K562 (cell line): ENCODE results near the gene POMGNT1. TPM values are rescaled to one million over a fixed set of nuclear protein-coding genes. Genes with fewer than 3 reads are reported as not detected.

Experiments
- ATAC-seq: fragments of 200-7000 bp; cut with Tn5 transposase; 3 replicates; pipeline ENCODE4 v1.9.1; 2020; ENCODE audit warnings: moderate library complexity
- BruUV-seq: library from RNA; stranded (reverse); fragments of 400-500 nt; replicated peaks from 2 replicates; lab custom pipeline; 2021; lab: Mats Ljungman, UMichigan
- CTCF ChIA-PET: fragments of 300-600 bp; formaldehyde crosslinking; extraction: SDS; loops from one replicate; lab custom pipeline; 2021; ENCODE audit warnings: low intra/inter-chr PET ratio; lab: Yijun Ruan, JAX
- POLR2A ChIA-PET: fragments of 300-600, 350-650 bp; sonication (Branson Sonifier 250); formaldehyde crosslinking; extraction: SDS; loops from one replicate; lab custom pipeline; 2021; ENCODE audit warnings: antibody characterized with exemption, inconsistent platforms; lab: Yijun Ruan, JAX
- DNase-seq, 4 experiments: peaks; one replicate each; pipeline versions ENCODE4 v3.0.0 to v3.0.0-alpha.2; 2011 to 2018; ENCODE audit warnings: low spot score in 3 of 4, mixed read lengths in 3 of 4; ENCODE audit errors: extremely low read depth in 1 of 4
- FAIRE-seq: peaks from 2 replicates; lab custom pipeline; 2011; peaks lifted over from hg19 to GRCh38; lab: Jason Lieb, UNC
- H2AFZ ChIP-seq: 2 replicates; pipeline ENCODE4 v1.6.0; 2011; ENCODE audit warnings: low read depth, low read length, control low read depth, inconsistent platforms
- H3K27ac ChIP-seq: fragments of 200-600 bp; 3 replicates; pipeline ENCODE4 v1.8.0; 2011; ENCODE audit warnings: low read depth, mild to moderate bottlenecking, control low read depth, inconsistent platforms, low read length, moderate library complexity, mixed read lengths; ENCODE audit errors: extremely low read depth
- H3K27me3 ChIP-seq, 2 experiments: fragments of 300-600 bp in 1 of 2; 2 replicates in 1 of 2; 3 replicates in 1 of 2; pipeline versions ENCODE4 v1.6.0 to v1.8.0; 2011; ENCODE audit warnings: inconsistent platforms in 2 of 2, low read length in 2 of 2, mild to moderate bottlenecking in 1 of 2, mixed read lengths in 1 of 2, moderate library complexity in 1 of 2; ENCODE audit not compliant: control insufficient read depth in 2 of 2, insufficient read depth in 2 of 2
- H3K36me3 ChIP-seq: fragments of 300-600 bp; 3 replicates; pipeline ENCODE4 v1.8.0; 2011; ENCODE audit warnings: mild to moderate bottlenecking, low read length, inconsistent platforms; ENCODE audit not compliant: control insufficient read depth, insufficient read depth
- H3K4me1 ChIP-seq, 2 experiments: fragments of 200-600 bp in 1 of 2; replicated peaks in 1 of 2; 2 replicates in 1 of 2; 3 replicates in 1 of 2; pipeline versions ENCODE4 v1.5.1 to v1.8.0; 2011; ENCODE audit warnings: inconsistent platforms in 2 of 2, low read length in 2 of 2, mild to moderate bottlenecking in 1 of 2, mixed read lengths in 1 of 2, moderate library complexity in 1 of 2; ENCODE audit not compliant: control insufficient read depth in 2 of 2, insufficient read depth in 2 of 2
- H3K4me2 ChIP-seq: 2 replicates; pipeline ENCODE4 v1.6.1; 2011; ENCODE audit warnings: low read length, control low read depth, inconsistent platforms, mixed read lengths; ENCODE audit not compliant: insufficient read depth
- H3K4me3 ChIP-seq: fragments of 200-600 bp; sonication (generic), shearing (Covaris generic); 2 replicates; pipeline ENCODE4 v1.5.1; 2016; ENCODE audit warnings: control low read depth, inconsistent platforms
- H3K79me2 ChIP-seq: fragments of 200-600 bp; 3 replicates; pipeline ENCODE4 v1.8.0; 2011; ENCODE audit warnings: low read length, inconsistent platforms; ENCODE audit not compliant: control insufficient read depth, insufficient read depth
- H3K9ac ChIP-seq, 2 experiments: 2 replicates each; pipeline versions ENCODE4 v1.6.0 to v1.6.1; 2011; ENCODE audit warnings: low read depth in 2 of 2, low read length in 2 of 2, control low read depth in 1 of 2, inconsistent platforms in 1 of 2, mild to moderate bottlenecking in 1 of 2, mixed read lengths in 1 of 2; ENCODE audit not compliant: insufficient read depth in 1 of 2
- H3K9me1 ChIP-seq: one replicate; pipeline ENCODE4 v1.6.0; 2011; ENCODE audit warnings: inconsistent platforms, mild to moderate bottlenecking, low read length, moderate library complexity; ENCODE audit not compliant: control insufficient read depth, insufficient read depth
- H3K9me3 ChIP-seq: replicated peaks from 2 replicates; pipeline ENCODE4 v1.5.1; 2011; ENCODE audit warnings: low read depth, low read length, inconsistent platforms; ENCODE audit not compliant: control insufficient read depth, insufficient read depth
- H4K20me1 ChIP-seq: replicated peaks from 2 replicates; pipeline ENCODE4 v1.6.1; 2011; ENCODE audit warnings: low read length, inconsistent platforms, mixed read lengths; ENCODE audit not compliant: control insufficient read depth, insufficient read depth
- JUNB ChIP-seq: fragments of 450-650 bp; formaldehyde crosslinking; conservative IDR thresholded peaks from 2 replicates; pipeline ENCODE4 v1.4.0; 2020; ENCODE audit warnings: mild to moderate bottlenecking
- MYBL2 ChIP-seq, 2 experiments: fragments of 450-650 bp in 1 of 2; sonication (generic) in 1 of 2; formaldehyde crosslinking in 1 of 2; IDR thresholded peaks; 2 replicates each; pipeline versions ENCODE4 v1.6.1 to v1.8.1; 2017 to 2022; ENCODE audit warnings: borderline replicate concordance in 1 of 2, inconsistent platforms in 1 of 2, low read depth in 1 of 2, mild to moderate bottlenecking in 1 of 2, missing genetic modification reagents in 1 of 2, moderate library complexity in 1 of 2
- NFATC3 ChIP-seq: fragments of 450-650 bp; IDR thresholded peaks from 2 replicates; pipeline ENCODE4 v1.6.1; 2017; ENCODE audit warnings: mild to moderate bottlenecking
- NFE2L1 ChIP-seq: fragments of 450-650 bp; IDR thresholded peaks from 2 replicates; pipeline ENCODE4 v1.6.1; 2016; ENCODE audit warnings: missing genetic modification characterization, low read depth, mild to moderate bottlenecking, missing compliant biosample characterization, moderate library complexity, borderline replicate concordance
- NRF1 ChIP-seq, 2 experiments: fragments of 450-650 bp; IDR thresholded peaks in 1 of 2; conservative IDR thresholded peaks in 1 of 2; 2 replicates each; pipeline ENCODE4 v1.6.1; 2014; ENCODE audit warnings: mild to moderate bottlenecking in 2 of 2
- RBBP5 ChIP-seq: fragments of 200-600 bp; sonication (generic); IDR thresholded peaks from 2 replicates; pipeline ENCODE4 v1.6.1; 2012; ENCODE audit warnings: borderline replicate concordance, mild to moderate bottlenecking, low read length, control low read depth, inconsistent platforms; ENCODE audit not compliant: insufficient read depth, poor library complexity, severe bottlenecking
- REST ChIP-seq, 2 experiments: fragments of 450-650 bp; formaldehyde crosslinking in 1 of 2; IDR thresholded peaks; 2 replicates each; pipeline versions ENCODE4 v1.4.0 to v1.6.1; 2014 to 2020; ENCODE audit warnings: mild to moderate bottlenecking in 2 of 2, borderline replicate concordance in 1 of 2, low read depth in 1 of 2
- ZNF263 ChIP-seq: sonication (generic); formaldehyde crosslinking; IDR thresholded peaks from 2 replicates; pipeline ENCODE4 v1.8.0; 2022; ENCODE audit warnings: mild to moderate bottlenecking, missing genetic modification reagents, borderline replicate concordance
- ZNF280A ChIP-seq: fragments of 450-650 bp; IDR thresholded peaks from 2 replicates; pipeline ENCODE4 v1.6.1; 2018; ENCODE audit warnings: mild to moderate bottlenecking, low read depth; ENCODE audit not compliant: partially characterized antibody
- ZNF707 ChIP-seq: fragments of 250-450 bp; sonication (Bioruptor Pico); conservative IDR thresholded peaks from 2 replicates; pipeline ENCODE4 v1.8.0; 2022; ENCODE audit warnings: inconsistent platforms, mild to moderate bottlenecking, moderate library complexity
- WGBS: fragments of 100-300 bp; shearing (Covaris generic); methylation state at CpG from one replicate; pipeline ENCODE4 v1.1.6; 2016; ENCODE audit warnings: low coverage, mixed read lengths; ENCODE audit not compliant: insufficient coverage; ENCODE audit errors: missing lambda C conversion rate; 5-methylcytosine and 5-hydroxymethylcytosine counted together
- in situ Hi-C: fragments of 300-500 bp; cut with MboI; formaldehyde crosslinking; loops from 4 replicates; pipeline ENCODE4 v1.15.0; 2018; ENCODE audit warnings: inconsistent platforms, mixed read lengths
- intact Hi-C: fragments of 100-400 bp; cut with micrococcal nuclease; formaldehyde crosslinking; loops from 2 replicates; pipeline ENCODE4 v1.14.2; 2022
- polyA plus RNA-seq, 8 experiments: library from polyadenylated mRNA; depleted of rRNA in 4 of 8; stranded (reverse) in 5 of 8; unstranded in 3 of 8; fragments of >200 nt; fragmentation: Nextera tagmentation in 2 of 8; fragmentation: Illumina TruSeq in 1 of 8; extraction: Ambion mirVana in 2 of 8; extraction: Trizol in 1 of 8; gene quantifications; 2 replicates each; pipeline versions ENCODE4 v1.2.1 to v1.2.3, GENCODE V29; 2011 to 2014; ENCODE audit warnings: inconsistent platforms in 1 of 8, missing spikeins in 1 of 8
- total RNA-seq, 7 experiments: library from RNA; depleted of rRNA in 6 of 7; stranded (reverse); fragments of >200 nt in 6 of 7; fragmentation: Illumina TruSeq in 2 of 7; extraction: Trizol in 2 of 7; gene quantifications; 2 replicates each; pipeline versions ENCODE4 v1.2.1 to v1.2.3, GENCODE V29; 2011 to 2021; ENCODE audit warnings: low replicate concordance in 1 of 7

POMGNT1 gene
- total and polyA plus RNA-seq, 9 of the 15 experiments (the other 6 are each of a cell fraction or from before 2014, with no cell fraction given), result 14.1 to 58.9 (median 37.8) TPM

GRCh38 chr1:46187106-46187869 is 10.9 kb downstream of the POMGNT1 start:
- POLR2A ChIA-PET, result interaction anchor here (0.6 to 1.7 kb wide), 4 partner anchors 8 to 134 kb away, joined by 3 to 7 read pairs (median 3); partner anchors contain the start of gene TSPAN1
- H3K4me1 ChIP-seq, result peaks cover 8 to 11% of the 10 kb centered on the region in 2 experiments; a peak in 3 of 5 replicates
- no peak for TF ChIP-seq NFE2L1 (tag)
- no peak for TF ChIP-seq ZNF707
- TF ChIP-seq ZNF280A, result no peak
- TF ChIP-seq NFATC3, result no peak
- no peak for TF ChIP-seq RBBP5
- TF ChIP-seq JUNB, result no peak
- no peak for TF ChIP-seq NRF1 (conservative IDR thresholded peaks at IDR 0.05 in 1 of 2, IDR thresholded peaks at IDR 0.05 in 1 of 2)
- TF ChIP-seq ZNF263 (CRISPR knock-in tag), result no peak
- no peak for TF ChIP-seq REST (IDR thresholded peaks at IDR 0.05; ENCODE audit: borderline replicate concordance)
- no peak for TF ChIP-seq REST (CRISPR knock-in tag; IDR thresholded peaks at IDR 0.05; ENCODE audit: low read depth)
- TF ChIP-seq MYBL2 (IDR thresholded peaks at IDR 0.05; ENCODE audit: low read depth), result no peak
- TF ChIP-seq MYBL2 (CRISPR knock-in tag; IDR thresholded peaks at IDR 0.05; ENCODE audit: borderline replicate concordance), result no peak

More at GRCh38 chr1:46187106-46187869, 10.9 kb downstream of the POMGNT1 start:
- Histone ChIP-seq H3K9me1 (peaks cover 5% of the 10 kb centered on the region), H3K79me2 (no peaks in the 10 kb centered on the region), H3K9ac (0 out of 4 replicates have a peak overlapping the region, but pooled peaks of 1 of the 2 experiments have one; percentile 19), H2AFZ (no peak overlapping the region), H3K27me3 (no peaks in the 10 kb centered on the region), H3K36me3 (peaks cover 42% of the 10 kb centered on the region), H4K20me1 (no peaks in the 10 kb centered on the region; the same call in 1 of the 2 replicates), H3K4me2 (no peak overlapping the region), H3K9me3 (no peaks in the 10 kb centered on the region), H3K27ac (no peak overlapping the region), H3K4me3 (no peak overlapping the region)
- 87% methylated on average over 8 of the region's 8 CpGs for WGBS
- FAIRE-seq (no peak), DNase-seq (no peak), ATAC-seq (no peak)
- BruUV-seq, result no TSS peak
- intact Hi-C loops (no loop called here), in situ Hi-C loops (loop anchor here (25.0 kb wide), 1 partner anchor 550 kb away; no protein-coding TSS in a partner anchor)
- CTCF ChIA-PET, result no interaction called here
